CD8-positive, alpha-beta memory T cell (primary cell): ENCODE results near the gene MRPL23. TPM values are rescaled to one million over a fixed set of nuclear protein-coding genes. Genes with fewer than 3 reads are reported as not detected.
"Not testable (repeated sequence)": the region's sequence is repeated elsewhere in the genome, so short reads cannot be mapped to it uniquely, and the experiment has no call there.

Source experiments
- CTCF ChIA-PET: fragments of 350-600 bp; sonication (Branson Sonifier 250); formaldehyde crosslinking; loops from one replicate; lab custom pipeline; 2021; ENCODE audit warnings: antibody characterized with exemption; lab: Charles Lee
- POLR2A ChIA-PET: fragments of 350-600 bp; sonication (Branson Sonifier 250); formaldehyde crosslinking; loops from one replicate; lab custom pipeline; 2021; ENCODE audit warnings: antibody characterized with exemption; lab: Charles Lee
- DNase-seq, 5 donors: peaks; one replicate each; pipeline versions ENCODE4 v3.0.0 to v3.0.0-alpha.2; 2020 to 2022; ENCODE audit warnings: mixed read lengths in 1 of 5
- H3K27ac ChIP-seq: one replicate; pipeline ENCODE4 v1.7.0; 2013; ENCODE audit warnings: low read depth, mild to moderate bottlenecking, low read length, moderate library complexity
- H3K27me3 ChIP-seq: 2 replicates; pipeline ENCODE4 v1.7.0; 2013; ENCODE audit warnings: low read length, mild to moderate bottlenecking; ENCODE audit not compliant: insufficient read depth, poor library complexity, severe bottlenecking
- H3K36me3 ChIP-seq: 2 replicates; pipeline ENCODE4 v1.7.0; 2013; ENCODE audit warnings: mild to moderate bottlenecking, low read length, moderate library complexity; ENCODE audit not compliant: insufficient read depth
- H3K4me1 ChIP-seq: 2 replicates; pipeline ENCODE4 v1.7.0; 2013; ENCODE audit warnings: mild to moderate bottlenecking, low read length, moderate library complexity; ENCODE audit not compliant: insufficient read depth
- H3K4me3 ChIP-seq: 2 replicates; pipeline ENCODE4 v1.7.0; 2013; ENCODE audit warnings: mild to moderate bottlenecking, low read length
- H3K9me3 ChIP-seq: 2 replicates; pipeline ENCODE4 v1.7.0; 2013; ENCODE audit warnings: mild to moderate bottlenecking, low read length
- H3K27ac Mint-ChIP-seq, 8 donors: one replicate each; pipeline ENCODE4 v1.8.0; 2020 to 2021; ENCODE audit warnings: mixed read lengths in 8 of 8, mild to moderate bottlenecking in 6 of 8, inconsistent platforms in 3 of 8, moderate library complexity in 3 of 8
- H3K27me3 Mint-ChIP-seq, 2 donors: one replicate each; pipeline ENCODE4 v1.8.0; 2020 to 2021; ENCODE audit warnings: mixed read lengths in 2 of 2, mild to moderate bottlenecking in 1 of 2, moderate library complexity in 1 of 2
- H3K36me3 Mint-ChIP-seq, 3 donors: one replicate each; pipeline ENCODE4 v1.8.0; 2020 to 2021; ENCODE audit warnings: mixed read lengths in 3 of 3, inconsistent platforms in 1 of 3, mild to moderate bottlenecking in 1 of 3
- H3K4me1 Mint-ChIP-seq, 3 donors: one replicate each; pipeline ENCODE4 v1.8.0; 2020 to 2021; ENCODE audit warnings: mixed read lengths in 3 of 3, inconsistent platforms in 1 of 3, mild to moderate bottlenecking in 1 of 3
- H3K4me3 Mint-ChIP-seq, 7 donors: one replicate each; pipeline ENCODE4 v1.8.0; 2020 to 2021; ENCODE audit warnings: mixed read lengths in 7 of 7, mild to moderate bottlenecking in 6 of 7, moderate library complexity in 4 of 7, inconsistent platforms in 2 of 7
- H3K9me3 Mint-ChIP-seq, 5 donors: one replicate each; pipeline ENCODE4 v1.8.0; 2020 to 2022; ENCODE audit warnings: mixed read lengths in 5 of 5, mild to moderate bottlenecking in 3 of 5, moderate library complexity in 2 of 5, inconsistent platforms in 1 of 5
- polyA plus RNA-seq: library from polyadenylated mRNA; unstranded; fragments of 300-500 nt; fragmentation: Illumina TruSeq; gene quantifications from one replicate; pipeline ENCODE4 v1.2.3, GENCODE V29; 2021
- total RNA-seq, 2 experiments: library from RNA; stranded (reverse); gene quantifications; one replicate each; pipeline ENCODE4 v1.2.3, GENCODE V29; 2021

MRPL23 gene
- total and polyA plus RNA-seq, 3 experiments from 2014 or later = 9.3 to 129 (median 127) TPM

- POLR2A ChIA-PET = no interaction called here
- no peak overlapping the region for H3K4me3 Mint-ChIP-seq
- no peaks in the 10 kb centered on the region for H3K27me3 ChIP-seq
- no peaks in the 10 kb centered on the region for H3K36me3 ChIP-seq
- peaks cover 4 to 11% (median 6%) of the 10 kb centered on the region in 3 donors for H3K4me1 Mint-ChIP-seq
- peaks cover 3 to 9% of the 10 kb centered on the region in 2 donors for H3K27me3 Mint-ChIP-seq
- H3K4me1 ChIP-seq = no peaks in the 10 kb centered on the region
- no peak overlapping the region for H3K4me3 ChIP-seq
- DNase-seq = peak in 1 of 5 donors; percentile 39
- no peak overlapping the region for H3K27ac ChIP-seq
- H3K27ac Mint-ChIP-seq = no peak overlapping the region
- CTCF ChIA-PET = no interaction called here
- H3K9me3 ChIP-seq = no peaks in the 10 kb centered on the region
- H3K36me3 Mint-ChIP-seq = peaks cover 0 to 2% (median 0%) of the 10 kb centered on the region in 3 donors
- H3K9me3 Mint-ChIP-seq = peaks cover 0 to 1% (median 0%) of the 10 kb centered on the region in 5 donors
Observed at GRCh38 chr11:1937616-1938342, 9.4 kb upstream of the MRPL23 start.

GRCh38 chr11:1938343-1939005 is 8.7 kb upstream of the MRPL23 start:
- H3K4me1 Mint-ChIP-seq = peaks cover 4 to 11% (median 6%) of the 10 kb centered on the region in 3 donors
- no peaks in the 10 kb centered on the region for H3K9me3 ChIP-seq
- ChIA-PET POLR2A (no interaction called here), CTCF (no interaction called here)
- H3K4me1 ChIP-seq = no peaks in the 10 kb centered on the region
- H3K36me3 Mint-ChIP-seq = peaks cover 0 to 2% (median 0%) of the 10 kb centered on the region in 3 donors
- H3K27ac ChIP-seq = no peak overlapping the region
- no peak overlapping the region for H3K4me3 ChIP-seq
- H3K9me3 Mint-ChIP-seq = peaks cover 0 to 1% (median 0%) of the 10 kb centered on the region in 5 donors
- no peaks in the 10 kb centered on the region for H3K27me3 ChIP-seq
- peak in 1 of 5 donors; percentile 37 for DNase-seq
- no peak overlapping the region for H3K4me3 Mint-ChIP-seq
- H3K27ac Mint-ChIP-seq = no peak overlapping the region
- H3K27me3 Mint-ChIP-seq = peaks cover 2 to 6% of the 10 kb centered on the region in 2 donors
- H3K36me3 ChIP-seq = no peaks in the 10 kb centered on the region

GRCh38 chr11:1939006-1939625 is 8.0 kb upstream of the MRPL23 start:
- peak overlapping the region in 2 of 8 donors; percentile 19 to 21 for H3K27ac Mint-ChIP-seq
- Histone ChIP-seq H3K27me3 (no peaks in the 10 kb centered on the region), H3K9me3 (no peaks in the 10 kb centered on the region), H3K27ac (no peak overlapping the region), H3K4me3 (no peak overlapping the region), H3K36me3 (no peaks in the 10 kb centered on the region), H3K4me1 (no peaks in the 10 kb centered on the region)
- peak in 1 of 5 donors; percentile 47 for DNase-seq
- ChIA-PET CTCF (no interaction called here), POLR2A (no interaction called here)
- peaks cover 4 to 11% (median 6%) of the 10 kb centered on the region in 3 donors for H3K4me1 Mint-ChIP-seq
- no peaks in the 10 kb centered on the region for H3K9me3 Mint-ChIP-seq
- H3K36me3 Mint-ChIP-seq = peaks cover 0 to 2% (median 0%) of the 10 kb centered on the region in 3 donors
- peaks cover 0 to 3% of the 10 kb centered on the region in 2 donors for H3K27me3 Mint-ChIP-seq
- H3K4me3 Mint-ChIP-seq = peak overlapping the region in 2 of 7 donors; percentile 32 to 58

GRCh38 chr11:1939788-1940187 is 7.3 kb upstream of the MRPL23 start:
- H3K27me3 ChIP-seq, H3K9me3 ChIP-seq, H3K36me3 Mint-ChIP-seq, H3K27ac ChIP-seq, H3K4me3 ChIP-seq, H3K9me3 Mint-ChIP-seq, H3K36me3 ChIP-seq, CTCF ChIA-PET, H3K4me1 ChIP-seq, POLR2A ChIA-PET, H3K27me3 Mint-ChIP-seq: not testable (repeated sequence)
- peak overlapping the region in 2 of 7 donors; percentile 10 to 52 for H3K4me3 Mint-ChIP-seq
- DNase-seq = peak in 1 of 5 donors; percentile 19
- H3K27ac Mint-ChIP-seq = peak overlapping the region in 5 of 8 donors; percentile 20 to 88 (median 40)
- H3K4me1 Mint-ChIP-seq = peaks cover 4 to 11% (median 6%) of the 10 kb centered on the region in 3 donors

GRCh38 chr11:1942558-1943260 is 4.4 kb upstream of the MRPL23 start:
- POLR2A ChIA-PET = no interaction called here
- DNase-seq = peak in 2 of 5 donors; percentile 0 to 30
- Mint-ChIP-seq H3K4me3 (no peak overlapping the region), H3K9me3 (no peaks in the 10 kb centered on the region), H3K27me3 (peaks cover 0 to 3% of the 10 kb centered on the region in 2 donors), H3K4me1 (peaks cover 4 to 11% (median 6%) of the 10 kb centered on the region in 3 donors), H3K27ac (no peak overlapping the region), H3K36me3 (no peaks in the 10 kb centered on the region)
- Histone ChIP-seq H3K4me1 (no peaks in the 10 kb centered on the region), H3K9me3 (no peaks in the 10 kb centered on the region), H3K27me3 (no peaks in the 10 kb centered on the region), H3K4me3 (no peak overlapping the region), H3K27ac (no peak overlapping the region), H3K36me3 (no peaks in the 10 kb centered on the region)
- CTCF ChIA-PET = no interaction called here

- no peaks in the 10 kb centered on the region for H3K36me3 ChIP-seq
- Mint-ChIP-seq H3K27me3 (peaks cover 0 to 3% of the 10 kb centered on the region in 2 donors), H3K4me1 (peaks cover 4 to 11% (median 6%) of the 10 kb centered on the region in 3 donors), H3K4me3 (peak overlapping the region in 1 of 7 donors; percentile 78), H3K36me3 (no peaks in the 10 kb centered on the region), H3K27ac (peak overlapping the region in 1 of 8 donors; percentile 34), H3K9me3 (no peaks in the 10 kb centered on the region)
- no peak overlapping the region for H3K4me3 ChIP-seq
- no peaks in the 10 kb centered on the region for H3K4me1 ChIP-seq
- no peak overlapping the region for H3K27ac ChIP-seq
- H3K27me3 ChIP-seq = no peaks in the 10 kb centered on the region
- no peaks in the 10 kb centered on the region for H3K9me3 ChIP-seq
- POLR2A ChIA-PET = no interaction called here
- peak in 1 of 5 donors; percentile 33 for DNase-seq
- CTCF ChIA-PET = no interaction called here
Observed at GRCh38 chr11:1943576-1943975, 3.6 kb upstream of the MRPL23 start.

- Histone ChIP-seq H3K27ac (no peak overlapping the region), H3K4me3 (no peak overlapping the region), H3K27me3 (no peaks in the 10 kb centered on the region), H3K4me1 (no peaks in the 10 kb centered on the region), H3K9me3 (no peaks in the 10 kb centered on the region), H3K36me3 (no peaks in the 10 kb centered on the region)
- ChIA-PET POLR2A (no interaction called here), CTCF (no interaction called here)
- H3K4me1 Mint-ChIP-seq = peaks cover 4 to 10% (median 5%) of the 10 kb centered on the region in 3 donors
- peaks cover 0 to 3% of the 10 kb centered on the region in 2 donors for H3K27me3 Mint-ChIP-seq
- H3K27ac Mint-ChIP-seq = peak overlapping the region in 1 of 8 donors; percentile 34
- H3K4me3 Mint-ChIP-seq = peak overlapping the region in 3 of 7 donors; percentile 27 to 78 (median 38)
- DNase-seq = peak in 1 of 5 donors; percentile 23
- H3K9me3 Mint-ChIP-seq = no peaks in the 10 kb centered on the region
- H3K36me3 Mint-ChIP-seq = no peaks in the 10 kb centered on the region
Observed at GRCh38 chr11:1943977-1944376, 3.2 kb upstream of the MRPL23 start.
